ENCODE results near the gene PARP15.

- TF ChIP-seq POLR2A (IDR thresholded peaks at IDR 0.05), result no peak
- no peak for TF ChIP-seq CTCF (IDR thresholded peaks at IDR 0.05)
- no peak for TF ChIP-seq POLR2AphosphoS5 (IDR thresholded peaks at IDR 0.05; ENCODE audit: insufficient read depth in 1 of 2, low read depth in 1 of 2)
These were observed 9.5 kb downstream of the PARP15 start for GRCh38 chr3:122586773-122587485.

Measured in vagina (tissue), 2 donors.